Naive thymus-derived CD4-positive, alpha-beta T cell (primary cell): ENCODE data around the gene CXCL10. TPM values are rescaled to one million over a fixed set of nuclear protein-coding genes. Genes with fewer than 3 reads are reported as not detected.

Experiments used
- ATAC-seq: fragments of 150-1000 bp; cut with Tn5 transposase; 2 replicates; pipeline ENCODE4 v1.10.0; 2021; ENCODE audit warnings: mild to moderate bottlenecking, moderate library complexity
- CTCF ChIA-PET: fragments of 350-600 bp; sonication (Branson Sonifier 250); formaldehyde crosslinking; loops from one replicate; lab custom pipeline; 2021; ENCODE audit warnings: antibody characterized with exemption; lab: Charles Lee
- POLR2A ChIA-PET: fragments of 350-600 bp; sonication (Branson Sonifier 250); formaldehyde crosslinking; loops from one replicate; lab custom pipeline; 2021; ENCODE audit warnings: antibody characterized with exemption, inconsistent platforms; lab: Charles Lee
- DNase-seq, 9 donors: peaks; one replicate each; pipeline versions ENCODE4 v3.0.0 to v3.0.0-alpha.2; 2020 to 2022; ENCODE audit warnings: mixed read lengths in 1 of 9
- H3K27ac ChIP-seq: one replicate; pipeline ENCODE4 v1.7.0; 2013; ENCODE audit warnings: mild to moderate bottlenecking, low read depth, low read length, moderate library complexity
- H3K27me3 ChIP-seq, 2 donors: one replicate each; pipeline ENCODE4 v1.7.0; 2013; ENCODE audit warnings: low read length in 2 of 2, mild to moderate bottlenecking in 2 of 2, moderate library complexity in 2 of 2; ENCODE audit not compliant: control insufficient read depth in 2 of 2, insufficient read depth in 2 of 2
- H3K36me3 ChIP-seq, 3 experiments: 1 replicate in 2 of 3; 2 replicates in 1 of 3; pipeline ENCODE4 v1.7.0; 2013; ENCODE audit warnings: low read length in 3 of 3, mild to moderate bottlenecking in 3 of 3, moderate library complexity in 1 of 3; ENCODE audit not compliant: insufficient read depth in 3 of 3, control insufficient read depth in 2 of 3
- H3K4me1 ChIP-seq, 2 donors: one replicate each; pipeline ENCODE4 v1.7.0; 2013; ENCODE audit warnings: low read length in 2 of 2, mild to moderate bottlenecking in 2 of 2, moderate library complexity in 1 of 2; ENCODE audit not compliant: control insufficient read depth in 2 of 2, insufficient read depth in 2 of 2
- H3K4me3 ChIP-seq: 2 replicates; pipeline ENCODE4 v1.7.0; 2013; ENCODE audit warnings: mild to moderate bottlenecking, low read length
- H3K9me3 ChIP-seq, 3 experiments: 1 replicate in 2 of 3; 2 replicates in 1 of 3; pipeline ENCODE4 v1.7.0; 2013; ENCODE audit warnings: low read length in 3 of 3; ENCODE audit not compliant: control insufficient read depth in 2 of 3
- H3K27ac Mint-ChIP-seq, 9 donors: one replicate each; pipeline ENCODE4 v1.8.0; 2020 to 2022; ENCODE audit warnings: mixed read lengths in 9 of 9, mild to moderate bottlenecking in 8 of 9, moderate library complexity in 5 of 9, inconsistent platforms in 2 of 9
- H3K27me3 Mint-ChIP-seq, 5 donors: one replicate each; pipeline ENCODE4 v1.8.0; 2021 to 2022; ENCODE audit warnings: mixed read lengths in 5 of 5, mild to moderate bottlenecking in 1 of 5
- H3K36me3 Mint-ChIP-seq, 5 donors: one replicate each; pipeline ENCODE4 v1.8.0; 2020 to 2022; ENCODE audit warnings: mixed read lengths in 5 of 5, mild to moderate bottlenecking in 3 of 5, inconsistent platforms in 1 of 5
- H3K4me1 Mint-ChIP-seq, 7 donors: one replicate each; pipeline ENCODE4 v1.8.0; 2020 to 2022; ENCODE audit warnings: mixed read lengths in 7 of 7, mild to moderate bottlenecking in 3 of 7, inconsistent platforms in 1 of 7
- H3K4me3 Mint-ChIP-seq, 10 donors: one replicate each; pipeline ENCODE4 v1.8.0; 2020 to 2022; ENCODE audit warnings: mild to moderate bottlenecking in 10 of 10, mixed read lengths in 10 of 10, moderate library complexity in 6 of 10, inconsistent platforms in 2 of 10
- H3K9me3 Mint-ChIP-seq, 11 donors: one replicate each; pipeline ENCODE4 v1.8.0; 2020 to 2022; ENCODE audit warnings: mixed read lengths in 11 of 11, mild to moderate bottlenecking in 4 of 11, inconsistent platforms in 1 of 11, moderate library complexity in 1 of 11
- intact Hi-C, 2 donors: fragments of 100-400 bp; cut with micrococcal nuclease; formaldehyde crosslinking; loops; one replicate each; pipeline ENCODE4 v1.15.1; 2023
- polyA plus RNA-seq, 2 donors: library from polyadenylated mRNA; unstranded; fragments of 300-500 nt; fragmentation: Illumina TruSeq; gene quantifications; one replicate each; pipeline ENCODE4 v1.2.3, GENCODE V29; 2021
- total RNA-seq, 6 experiments: library from RNA in 5 of 6; stranded (reverse) in 5 of 6; gene quantifications; 1 replicate in 5 of 6; 2 replicates in 1 of 6; pipeline ENCODE4 v1.2.3 and lab custom pipeline; 2021 to 2026

Gene CXCL10
- total and polyA plus RNA-seq, 7 experiments from 2014 or later = 0.32 to 2.3 TPM; not detected in 5

- Histone ChIP-seq H3K27ac (no peak overlapping the region), H3K4me3 (no peak overlapping the region), H3K9me3 (no peaks in the 10 kb centered on the region), H3K4me1 (no peaks in the 10 kb centered on the region), H3K36me3 (peaks cover 0 to under 1% (median 0%) of the 10 kb centered on the region in 3 experiments), H3K27me3 (no peaks in the 10 kb centered on the region)
- DNase-seq (peak in 7 of 9 donors; percentile 13 to 62 (median 43)), ATAC-seq (peak; percentile 39)
- Mint-ChIP-seq H3K27me3 (peaks cover 0 to 10% (median 2%) of the 10 kb centered on the region in 5 donors), H3K36me3 (no peaks in the 10 kb centered on the region), H3K4me1 (peaks cover 0 to 10% (median 5%) of the 10 kb centered on the region in 7 donors), H3K27ac (no peak overlapping the region), H3K9me3 (peaks cover 0 to 2% (median 0%) of the 10 kb centered on the region in 11 donors), H3K4me3 (no peak overlapping the region)
- intact Hi-C loops = loop anchor here (1.0 to 10.0 kb wide), 4 partner anchors 72 to 949 kb away; partner anchors contain the start of genes SCARB2 (in 1 of the 2) and SEPTIN11 (in 1 of the 2)
- CTCF ChIA-PET = interaction anchor here (0.6 to 1.9 kb wide), 14 partner anchors 10 to 1085 kb away, joined by 3 to 6 read pairs (median 4); no protein-coding TSS in a partner anchor
- POLR2A ChIA-PET = interaction anchor here (0.6 kb wide), 1 partner anchor 64 kb away, joined by 3 read pairs; no protein-coding TSS in a partner anchor
Measured at GRCh38 chr4:75995727-75996126, 27.6 kb downstream of the CXCL10 start.

DNA sequence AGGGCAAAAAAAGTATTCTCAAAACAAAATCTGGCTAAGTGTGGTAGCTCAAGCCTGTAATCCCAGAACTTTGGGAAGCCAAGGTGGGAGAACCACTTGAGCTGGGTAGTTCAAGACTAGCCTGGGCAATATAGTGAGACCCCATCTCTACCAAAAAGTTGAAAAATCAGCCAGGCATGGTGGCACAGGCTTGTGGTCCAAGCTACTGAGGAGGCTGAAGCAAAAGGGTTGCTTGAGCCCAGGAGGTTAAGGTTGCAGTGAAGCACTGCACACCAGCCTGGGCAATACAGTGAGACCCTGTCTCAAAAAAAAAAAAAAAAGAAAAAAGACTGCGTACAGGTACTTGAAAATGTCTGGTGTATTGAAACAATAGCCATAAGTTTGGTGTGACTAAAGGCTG lies 30.8 kb downstream of the CXCL10 start:
- no peak for DNase-seq
- CTCF ChIA-PET = interaction anchor here (1.4 kb wide), 1 partner anchor 10 kb away, joined by 5 read pairs; no protein-coding TSS in a partner anchor
- Histone ChIP-seq H3K9me3 (no peaks in the 10 kb centered on the region), H3K4me1 (peaks cover 13 to 20% of the 10 kb centered on the region in 2 donors), H3K27me3 (no peaks in the 10 kb centered on the region), H3K4me3 (no peak overlapping the region), H3K36me3 (peaks cover 0 to 7% (median 0%) of the 10 kb centered on the region in 3 experiments), H3K27ac (no peak overlapping the region)
- H3K36me3 Mint-ChIP-seq = peaks cover 5 to 17% (median 9%) of the 10 kb centered on the region in 5 donors
- peak overlapping the region in 2 of 10 donors; percentile 24 to 94 for H3K4me3 Mint-ChIP-seq
- no peak overlapping the region for H3K27ac Mint-ChIP-seq
- H3K4me1 Mint-ChIP-seq = peaks cover 23 to 38% (median 27%) of the 10 kb centered on the region in 7 donors
- peaks cover 0 to 10% (median 2%) of the 10 kb centered on the region in 5 donors for H3K27me3 Mint-ChIP-seq
- POLR2A ChIA-PET = interaction anchor here (0.6 to 1.1 kb wide), 2 partner anchors 54 to 155 kb away, joined by 5 read pairs; no protein-coding TSS in a partner anchor
- no peak for ATAC-seq
- H3K9me3 Mint-ChIP-seq = peaks cover 0 to 2% (median 0%) of the 10 kb centered on the region in 11 donors
- intact Hi-C loops = loop anchor here (5.0 to 10.0 kb wide), 4 partner anchors 75 to 952 kb away; partner anchors contain the start of genes SCARB2 (in 2 of the 2) and SEPTIN11 (in 1 of the 2)

- H3K36me3 ChIP-seq = peaks cover 0 to 7% (median 0%) of the 10 kb centered on the region in 3 experiments
- Mint-ChIP-seq H3K4me1 (peaks cover 24 to 38% (median 30%) of the 10 kb centered on the region in 7 donors), H3K4me3 (peak overlapping the region; percentile 87 to 98 (median 96)), H3K27ac (peak overlapping the region; percentile 85 to 97 (median 93)), H3K36me3 (peaks cover 7 to 17% (median 12%) of the 10 kb centered on the region in 5 donors), H3K27me3 (peaks cover 0 to 8% (median 2%) of the 10 kb centered on the region in 5 donors), H3K9me3 (peaks cover 0 to 2% (median 0%) of the 10 kb centered on the region in 11 donors)
- peaks cover 13 to 39% of the 10 kb centered on the region in 2 donors for H3K4me1 ChIP-seq
- peak overlapping the region; percentile 86 for H3K4me3 ChIP-seq
- no peaks in the 10 kb centered on the region for H3K9me3 ChIP-seq
- CTCF ChIA-PET = no interaction called here
- intact Hi-C loops = loop anchor here (1.0 to 10.0 kb wide), 9 partner anchors 50 to 1167 kb away; partner anchors contain the start of genes NUP54 (in 2 of the 2), SCARB2 (in 2 of the 2), CCNG2 (in 1 of the 2) and SEPTIN11 (in 1 of the 2)
- ATAC-seq (no peak), DNase-seq (peak in 4 of 9 donors; percentile 2 to 7 (median 4))
- POLR2A ChIA-PET = interaction anchor here (0.8 to 2.5 kb wide), 6 partner anchors 41 to 1830 kb away, joined by 3 to 23 read pairs (median 3); partner anchors contain the start of genes NAAA and NUP54
- H3K27me3 ChIP-seq = no peaks in the 10 kb centered on the region
- H3K27ac ChIP-seq = peak overlapping the region; percentile 86
Measured at GRCh38 chr4:75989846-75990528, 33.3 kb downstream of the CXCL10 start.

DNA sequence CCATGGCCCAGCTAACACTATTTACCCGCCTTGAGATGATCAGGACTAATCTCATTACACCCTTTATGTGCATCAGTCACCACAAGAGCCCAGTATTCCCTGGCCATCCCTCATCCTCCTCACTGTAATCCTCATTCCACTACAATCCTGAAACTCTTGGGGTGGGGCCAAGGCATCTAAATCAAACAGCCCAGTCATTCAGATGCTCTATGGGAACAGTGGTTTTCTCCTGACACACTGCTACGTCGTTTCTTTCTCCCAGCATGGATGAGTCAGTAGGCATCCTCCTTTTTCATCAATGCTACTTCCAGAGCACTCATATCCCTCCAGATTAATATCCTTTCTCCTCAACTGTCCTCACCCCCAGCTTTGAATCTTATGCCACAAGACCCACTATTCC lies 38.2 kb downstream of the CXCL10 start:
- peaks cover 23 to 46% (median 25%) of the 10 kb centered on the region in 7 donors for H3K4me1 Mint-ChIP-seq
- POLR2A ChIA-PET = no interaction called here

GRCh38 chr4:75980576-75980975 lies 42.7 kb downstream of the CXCL10 start:
- Mint-ChIP-seq H3K4me3 (no peak overlapping the region), H3K4me1 (peaks cover 0 to 22% (median 0%) of the 10 kb centered on the region in 7 donors), H3K27me3 (no peaks in the 10 kb centered on the region), H3K27ac (peak overlapping the region in 3 of 9 donors; percentile 1 to 39 (median 38)), H3K9me3 (peaks cover 0 to 3% (median 0%) of the 10 kb centered on the region in 11 donors), H3K36me3 (peaks cover 23 to 54% (median 39%) of the 10 kb centered on the region in 5 donors)
- Histone ChIP-seq H3K27ac (no peak overlapping the region), H3K9me3 (no peaks in the 10 kb centered on the region), H3K4me1 (peaks cover 0 to 2% of the 10 kb centered on the region in 2 donors), H3K27me3 (no peaks in the 10 kb centered on the region), H3K4me3 (no peak overlapping the region), H3K36me3 (peaks cover 7 to 51% (median 8%) of the 10 kb centered on the region in 3 experiments)
- ChIA-PET CTCF (no interaction called here), POLR2A (no interaction called here)
- intact Hi-C loops = no loop called here
- ATAC-seq (no peak), DNase-seq (no peak)

More for the DNA sequence above, 38.2 kb downstream of the CXCL10 start:
- no peak overlapping the region for H3K27ac ChIP-seq
- ATAC-seq (no peak), DNase-seq (no peak)
- H3K9me3 Mint-ChIP-seq = peaks cover 0 to 3% (median 0%) of the 10 kb centered on the region in 11 donors
- H3K36me3 Mint-ChIP-seq = peaks cover 21 to 46% (median 32%) of the 10 kb centered on the region in 5 donors
- H3K36me3 ChIP-seq = peaks cover 0 to 12% (median 0%) of the 10 kb centered on the region in 3 experiments
- H3K27me3 ChIP-seq = no peaks in the 10 kb centered on the region
- no peaks in the 10 kb centered on the region for H3K27me3 Mint-ChIP-seq
- CTCF ChIA-PET = interaction anchor here (0.9 kb wide), 2 partner anchors 10 to 14 kb away, joined by 3 read pairs; no protein-coding TSS in a partner anchor
- no peak overlapping the region for H3K4me3 Mint-ChIP-seq
- no peak overlapping the region for H3K27ac Mint-ChIP-seq
- H3K4me3 ChIP-seq = no peak overlapping the region
- peaks cover 13 to 39% of the 10 kb centered on the region in 2 donors for H3K4me1 ChIP-seq
- intact Hi-C loops = no loop called here
- no peaks in the 10 kb centered on the region for H3K9me3 ChIP-seq

DNA sequence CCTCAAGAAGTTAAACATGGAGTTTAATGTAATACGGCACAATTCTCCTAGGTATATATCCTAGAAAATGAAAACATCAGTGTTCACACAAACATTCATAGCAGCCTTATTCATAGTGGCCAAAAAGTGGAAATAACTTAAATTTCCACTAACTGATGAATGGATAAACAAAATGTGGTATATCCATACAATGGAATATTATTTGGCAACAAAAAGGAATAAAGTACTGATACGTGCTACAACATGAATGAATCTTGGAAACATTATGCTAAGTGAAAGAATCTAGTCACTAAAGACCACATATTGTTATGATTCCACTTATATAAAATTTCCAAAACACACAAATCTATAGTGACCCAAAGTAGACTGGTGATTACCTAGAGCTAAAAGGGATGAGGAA lies 47.1 kb downstream of the CXCL10 start:
- peaks cover 17 to 74% (median 27%) of the 10 kb centered on the region in 3 experiments for H3K36me3 ChIP-seq
- H3K36me3 Mint-ChIP-seq = peaks cover 28 to 61% (median 56%) of the 10 kb centered on the region in 5 donors
- no peaks in the 10 kb centered on the region for H3K9me3 ChIP-seq
- no peaks in the 10 kb centered on the region for H3K4me1 ChIP-seq
- intact Hi-C loops = no loop called here
- ATAC-seq (no peak), DNase-seq (no peak)
- H3K27ac ChIP-seq = no peak overlapping the region
- no peaks in the 10 kb centered on the region for H3K27me3 Mint-ChIP-seq
- no peak overlapping the region for H3K4me3 Mint-ChIP-seq
- ChIA-PET POLR2A (no interaction called here), CTCF (no interaction called here)
- H3K4me3 ChIP-seq = no peak overlapping the region
- no peak overlapping the region for H3K27ac Mint-ChIP-seq
- H3K9me3 Mint-ChIP-seq = peaks cover 0 to under 1% (median 0%) of the 10 kb centered on the region in 11 donors
- H3K4me1 Mint-ChIP-seq = peaks cover 0 to 14% (median 0%) of the 10 kb centered on the region in 7 donors
- no peaks in the 10 kb centered on the region for H3K27me3 ChIP-seq
